Epithelial cell of proximal tubule (primary cell): ENCODE data around the gene RPS6KA2. TPM values are rescaled to one million over a fixed set of nuclear protein-coding genes. Genes with fewer than 3 reads are reported as not detected.

Source experiments
- DNase-seq: peaks from one replicate; pipeline ENCODE4 v3.0.0-alpha.2; 2011; ENCODE audit warnings: low read depth
- H3K4me3 ChIP-seq: 2 replicates; pipeline ENCODE4 v1.5.1; 2011; ENCODE audit warnings: low read depth, mild to moderate bottlenecking, low read length
- total RNA-seq: library from RNA; depleted of rRNA; stranded (reverse); fragments of >200 nt; gene quantifications from 2 replicates; pipeline ENCODE4 v1.2.3, GENCODE V29; 2015
- TF ChIP-seq, protein P1 (sequence below): conservative IDR thresholded peaks from 2 replicates; pipeline ENCODE4 v1.5.1; 2012; ENCODE audit warnings: low read depth, mild to moderate bottlenecking, low read length

The RPS6KA2 gene
- total RNA-seq, 1 donor from 2014 or later = 20.8 TPM

DNA sequence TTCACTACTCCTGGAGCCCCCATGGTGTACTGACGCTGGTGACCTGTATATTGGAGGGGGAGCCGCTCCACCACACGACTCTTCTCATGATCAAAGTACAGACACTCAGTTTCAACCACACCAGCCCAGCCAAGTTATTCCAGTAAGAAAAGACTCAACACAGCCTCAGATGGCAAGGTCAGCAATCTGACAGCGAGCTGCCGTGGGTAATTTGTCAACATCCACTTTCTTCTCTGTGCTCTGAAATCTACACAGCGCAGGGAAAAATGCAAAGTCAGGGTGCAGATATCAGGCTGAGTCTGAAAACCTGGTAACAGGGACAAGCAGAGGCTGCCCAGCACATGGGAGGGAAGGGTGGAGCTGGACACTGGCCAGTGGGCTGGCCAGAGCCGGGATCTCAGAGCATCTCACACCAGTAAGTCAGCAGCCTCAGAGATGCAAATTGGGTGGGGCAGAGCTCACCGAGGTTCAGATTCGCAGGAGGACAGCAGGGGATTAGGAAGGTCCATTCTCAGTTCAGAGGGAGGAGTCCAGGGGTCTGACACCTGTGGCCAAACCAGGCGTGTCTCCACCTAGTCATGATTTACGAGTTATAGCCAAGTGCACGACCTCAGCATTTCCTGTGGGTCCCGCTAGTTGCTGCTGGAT is 44.5 kb upstream of the RPS6KA2 start:
- no peak for DNase-seq
- TF ChIP-seq, protein P1, sequence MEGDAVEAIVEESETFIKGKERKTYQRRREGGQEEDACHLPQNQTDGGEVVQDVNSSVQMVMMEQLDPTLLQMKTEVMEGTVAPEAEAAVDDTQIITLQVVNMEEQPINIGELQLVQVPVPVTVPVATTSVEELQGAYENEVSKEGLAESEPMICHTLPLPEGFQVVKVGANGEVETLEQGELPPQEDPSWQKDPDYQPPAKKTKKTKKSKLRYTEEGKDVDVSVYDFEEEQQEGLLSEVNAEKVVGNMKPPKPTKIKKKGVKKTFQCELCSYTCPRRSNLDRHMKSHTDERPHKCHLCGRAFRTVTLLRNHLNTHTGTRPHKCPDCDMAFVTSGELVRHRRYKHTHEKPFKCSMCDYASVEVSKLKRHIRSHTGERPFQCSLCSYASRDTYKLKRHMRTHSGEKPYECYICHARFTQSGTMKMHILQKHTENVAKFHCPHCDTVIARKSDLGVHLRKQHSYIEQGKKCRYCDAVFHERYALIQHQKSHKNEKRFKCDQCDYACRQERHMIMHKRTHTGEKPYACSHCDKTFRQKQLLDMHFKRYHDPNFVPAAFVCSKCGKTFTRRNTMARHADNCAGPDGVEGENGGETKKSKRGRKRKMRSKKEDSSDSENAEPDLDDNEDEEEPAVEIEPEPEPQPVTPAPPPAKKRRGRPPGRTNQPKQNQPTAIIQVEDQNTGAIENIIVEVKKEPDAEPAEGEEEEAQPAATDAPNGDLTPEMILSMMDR = no peak
- H3K4me3 ChIP-seq = no peak overlapping the region

DNA sequence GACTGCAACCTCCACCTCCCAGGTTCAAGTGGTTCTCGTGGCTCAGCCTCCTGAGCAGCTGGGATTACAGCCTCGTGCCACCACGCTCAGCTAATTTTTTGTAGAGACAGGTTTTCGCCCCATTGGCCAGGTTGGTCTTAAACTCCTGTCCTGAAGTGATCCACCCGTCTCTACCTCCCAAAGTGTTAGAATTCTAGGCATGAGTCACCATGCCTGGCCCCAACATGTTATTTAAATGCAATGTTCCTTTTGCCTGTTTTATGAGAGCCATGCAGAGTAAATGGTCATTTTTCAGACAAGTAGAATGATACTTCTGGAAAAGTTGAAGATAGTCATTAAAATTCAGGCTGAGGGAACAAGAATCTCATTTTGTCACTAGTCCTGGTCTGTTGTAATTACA is 43.8 kb upstream of the RPS6KA2 start:
- TF ChIP-seq, protein P1 = no peak
- no peak for DNase-seq
- no peak overlapping the region for H3K4me3 ChIP-seq

DNA sequence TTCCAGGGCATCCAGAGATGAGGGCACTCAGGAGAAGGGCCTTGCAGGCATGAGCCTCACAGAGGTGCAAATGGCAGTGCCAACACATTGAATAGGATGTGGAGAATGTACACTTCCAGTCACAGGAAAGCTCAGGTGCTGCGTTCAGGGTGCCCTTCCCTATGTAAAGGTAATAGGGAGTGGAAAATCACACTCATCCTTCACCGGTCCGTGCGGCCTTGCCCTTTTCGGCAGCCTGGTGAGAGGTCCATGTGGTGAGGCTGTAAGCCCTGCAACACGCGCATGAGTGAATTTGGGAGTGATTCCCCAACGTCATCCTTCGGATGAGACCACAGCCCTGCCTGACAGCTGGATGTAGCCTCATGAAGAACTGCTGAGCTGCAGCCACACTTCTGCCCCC is 43.0 kb upstream of the RPS6KA2 start:
- H3K4me3 ChIP-seq = no peak overlapping the region
- TF ChIP-seq, protein P1 = no peak
- DNase-seq = no peak

DNA sequence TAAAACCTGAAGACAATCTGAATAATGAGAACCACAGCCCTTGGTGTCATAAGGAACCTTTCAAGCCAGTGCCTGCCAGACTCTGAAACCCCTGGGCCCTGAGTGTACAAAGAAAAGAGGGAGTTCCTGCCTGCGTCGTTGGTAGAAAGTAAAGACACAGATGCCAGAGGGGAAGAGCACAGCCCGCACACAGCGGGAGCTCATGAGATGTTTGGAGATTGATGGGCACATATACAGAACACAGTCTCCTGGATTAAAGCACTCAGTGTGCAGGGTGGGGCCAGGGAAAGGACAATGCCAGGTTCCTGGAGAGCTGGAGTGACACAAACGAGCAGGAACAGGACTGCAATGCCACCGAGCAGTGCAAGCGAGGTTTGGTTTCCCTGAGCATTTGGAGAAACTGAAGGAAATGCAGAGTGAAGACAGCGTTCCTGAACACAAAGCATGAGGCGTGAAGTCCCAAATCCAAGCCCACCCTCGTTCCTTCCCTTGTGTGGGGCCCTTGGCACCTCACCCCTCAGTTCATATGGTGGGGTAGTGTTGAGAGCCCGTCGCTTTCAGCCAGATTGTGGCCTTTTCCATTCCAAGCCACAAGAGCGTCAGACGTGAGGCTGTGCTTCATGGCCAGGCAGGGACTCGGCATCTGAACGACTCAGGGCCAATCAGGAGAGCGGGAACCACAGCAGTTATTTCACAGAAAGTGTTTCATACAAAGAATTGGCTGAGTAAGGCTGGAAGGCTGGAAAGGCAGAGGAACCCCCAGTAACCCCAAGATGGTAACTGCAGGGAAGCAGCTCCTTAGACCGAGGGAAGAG is 41.0 kb upstream of the RPS6KA2 start:
- no peak overlapping the region for H3K4me3 ChIP-seq
- DNase-seq = no peak
- TF ChIP-seq, protein P1 = no peak

DNA sequence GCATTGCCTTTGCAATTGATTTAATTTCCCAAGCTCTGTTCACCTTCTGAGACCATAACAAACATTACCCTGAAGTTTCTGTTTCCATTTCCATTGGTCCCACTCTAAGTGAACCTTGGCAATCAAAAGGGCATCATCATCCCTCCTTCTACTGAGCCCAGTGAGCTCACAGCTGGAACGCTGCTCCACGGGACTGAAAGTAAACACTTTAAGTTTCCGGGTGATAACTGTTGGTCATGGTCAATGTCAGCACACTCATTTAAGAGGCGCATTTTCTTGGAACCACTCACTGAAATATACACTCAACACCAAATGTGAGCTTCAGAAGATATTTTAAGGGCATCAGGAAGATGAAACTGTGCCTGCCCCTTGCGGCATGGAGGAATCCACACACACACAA is 37.1 kb upstream of the RPS6KA2 start:
- TF ChIP-seq, protein P1 = no peak
- DNase-seq = no peak
- H3K4me3 ChIP-seq = no peak overlapping the region

DNA sequence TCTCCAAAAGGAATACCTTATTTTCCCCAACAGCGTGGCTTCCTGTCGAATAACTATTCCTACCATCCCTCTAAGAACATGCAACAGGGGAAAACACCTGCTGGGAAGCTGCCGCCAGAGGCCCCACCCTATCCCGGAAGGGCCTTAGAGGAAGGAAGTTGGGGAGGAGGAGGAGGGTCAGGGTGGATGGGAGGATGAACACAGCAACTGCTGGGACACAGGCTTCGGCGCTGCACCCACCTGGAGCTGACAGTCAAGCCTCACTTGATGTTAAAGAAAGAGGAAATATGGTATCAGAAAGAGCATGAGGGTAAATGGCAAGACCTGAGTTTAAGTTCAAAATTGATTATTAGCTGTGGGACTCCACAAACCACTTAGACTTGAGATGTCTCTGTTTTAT is 36.5 kb upstream of the RPS6KA2 start:
- TF ChIP-seq, protein P1 = no peak

More for the DNA sequence above, 36.5 kb upstream of the RPS6KA2 start:
- no peak for DNase-seq
- H3K4me3 ChIP-seq = no peak overlapping the region
